A549 (cell line): ENCODE data around the gene P2RX5. TPM values are rescaled to one million over a fixed set of nuclear protein-coding genes. Genes with fewer than 3 reads are reported as not detected.

Source experiments
- ATAC-seq, 2 experiments: fragments of 200-7000 bp in 1 of 2; fragments of >200 bp in 1 of 2; cut with Nextera tagmentation in 1 of 2; cut with Tn5 transposase in 1 of 2; 3 replicates each; pipeline versions ENCODE4 v1.8.0 to v1.9.1; 2018 to 2020; ENCODE audit warnings: mild to moderate bottlenecking in 1 of 2, moderate library complexity in 1 of 2
- CTCF ChIA-PET: fragments of 300-600 bp; sonication (Branson Sonifier 250); formaldehyde crosslinking; extraction: SDS; loops from one replicate; lab custom pipeline; 2021; ENCODE audit warnings: antibody characterized with exemption, inconsistent platforms; lab: Yijun Ruan, JAX
- POLR2A ChIA-PET: fragments of 350-600 bp; formaldehyde crosslinking; extraction: SDS; loops from one replicate; lab custom pipeline; 2021; ENCODE audit warnings: antibody characterized with exemption, inconsistent platforms; lab: Yijun Ruan, JAX
- DNase-seq, 2 experiments: peaks; one replicate each; pipeline versions ENCODE4 v3.0.0 to v3.0.0-alpha.2; 2011 to 2016; ENCODE audit warnings: low read depth in 1 of 2, low spot score in 1 of 2
- FAIRE-seq: peaks from 2 replicates; lab custom pipeline; 2011; peaks lifted over from hg19 to GRCh38; lab: Jason Lieb, UNC
- H3K27ac ChIP-seq, 2 experiments: fragments of >200 bp; sonication (Bioruptor Twin); formaldehyde crosslinking; 3 replicates each; pipeline ENCODE4 v1.5.1; 2016 to 2017
- H3K4me1 ChIP-seq: fragments of >200 bp; sonication (Bioruptor Twin); formaldehyde crosslinking; 3 replicates; pipeline ENCODE4 v1.6.1; 2016
- H3K4me2 ChIP-seq: fragments of >200 bp; sonication (Bioruptor Twin); formaldehyde crosslinking; 3 replicates; pipeline ENCODE4 v1.6.1; 2016
- H3K4me3 ChIP-seq: fragments of >200 bp; sonication (Bioruptor Twin); formaldehyde crosslinking; 3 replicates; pipeline ENCODE4 v1.5.1; 2016
- H3K9me3 ChIP-seq: fragments of >200 bp; sonication (Bioruptor Twin); formaldehyde crosslinking; 3 replicates; pipeline ENCODE4 v1.6.1; 2016
- ATOH8 ChIP-seq: fragments of 250-450 bp; sonication (Bioruptor Pico); IDR thresholded peaks from 2 replicates; pipeline ENCODE4 v1.5.0; 2020; ENCODE audit warnings: low read depth, mild to moderate bottlenecking, moderate library complexity
- BHLHE40 ChIP-seq: IDR thresholded peaks from 2 replicates; pipeline ENCODE4 v1.6.1; 2012; ENCODE audit warnings: low read depth, low read length, inconsistent platforms
- CBX2 ChIP-seq: fragments of 200-600 bp; sonication (generic); IDR thresholded peaks from 2 replicates; pipeline ENCODE4 v1.6.1; 2016; ENCODE audit warnings: low read depth, mild to moderate bottlenecking, borderline replicate concordance
- CHD2 ChIP-seq: fragments of 150-350 bp; IDR thresholded peaks from 2 replicates; pipeline ENCODE4 v1.6.1; 2014; ENCODE audit warnings: low read length; ENCODE audit not compliant: partially characterized antibody
- EHF ChIP-seq: fragments of 250-450 bp; sonication (Bioruptor Pico); IDR thresholded peaks from 2 replicates; pipeline ENCODE4 v1.5.0; 2020; ENCODE audit warnings: mild to moderate bottlenecking
- EHMT2 ChIP-seq: fragments of 200-600 bp; sonication (generic); IDR thresholded peaks from 2 replicates; pipeline ENCODE4 v1.6.1; 2016; ENCODE audit warnings: antibody characterized with exemption, low read depth, mild to moderate bottlenecking, moderate library complexity
- ELK1 ChIP-seq: fragments of 150-350 bp; IDR thresholded peaks from 2 replicates; pipeline ENCODE4 v1.6.1; 2014; ENCODE audit warnings: low read depth, mild to moderate bottlenecking, low read length
- EP300 ChIP-seq, 2 experiments: fragments of >200 bp; sonication (Bioruptor Twin); formaldehyde crosslinking; IDR thresholded peaks; 2 replicates in 1 of 2; 3 replicates in 1 of 2; pipeline ENCODE4 v1.6.1; 2016 to 2017
- ESRRA ChIP-seq: fragments of 150-350 bp; IDR thresholded peaks from 2 replicates; pipeline ENCODE4 v1.6.1; 2014; ENCODE audit warnings: mild to moderate bottlenecking, low read length, borderline replicate concordance
- FOSB ChIP-seq: fragments of 250-450 bp; sonication (Bioruptor Pico); IDR thresholded peaks from 2 replicates; pipeline ENCODE4 v1.5.0; 2020; ENCODE audit warnings: mild to moderate bottlenecking, moderate library complexity
- FOSL2 ChIP-seq, 2 experiments: fragments of 450-650 bp in 1 of 2; fragments of >200 bp in 1 of 2; sonication (Bioruptor Twin) in 1 of 2; formaldehyde crosslinking; IDR thresholded peaks; 2 replicates each; pipeline versions ENCODE4 v1.5.0 to v1.6.1; 2016 to 2020; ENCODE audit warnings: mild to moderate bottlenecking in 1 of 2, moderate library complexity in 1 of 2
- GATA3 ChIP-seq: IDR thresholded peaks from 2 replicates; pipeline ENCODE4 v1.6.1; 2012; ENCODE audit warnings: borderline replicate concordance
- HDAC2 ChIP-seq: fragments of 200-600 bp; sonication (generic); IDR thresholded peaks from 2 replicates; pipeline ENCODE4 v1.6.1; 2016
- HOXA7 ChIP-seq: fragments of 250-450 bp; sonication (Bioruptor Pico); IDR thresholded peaks from 2 replicates; pipeline ENCODE4 v1.5.0; 2020; ENCODE audit warnings: mild to moderate bottlenecking, moderate library complexity
- HOXB13 ChIP-seq: fragments of 250-450 bp; sonication (Bioruptor Pico); IDR thresholded peaks from 2 replicates; pipeline ENCODE4 v1.5.0; 2020; ENCODE audit warnings: low read depth, mild to moderate bottlenecking, moderate library complexity
- JUN ChIP-seq, 2 experiments: fragments of >200 bp; sonication (Bioruptor Twin); formaldehyde crosslinking; IDR thresholded peaks; 2 replicates in 1 of 2; 3 replicates in 1 of 2; pipeline ENCODE4 v1.6.1; 2016 to 2017
- KDM1A ChIP-seq: fragments of 200-600 bp; sonication (generic); IDR thresholded peaks from 2 replicates; pipeline ENCODE4 v1.6.1; 2016; ENCODE audit warnings: low read depth, mild to moderate bottlenecking
- KDM5A ChIP-seq: fragments of 200-600 bp; sonication (generic); IDR thresholded peaks from 2 replicates; pipeline ENCODE4 v1.6.1; 2016; ENCODE audit warnings: antibody characterized with exemption, mild to moderate bottlenecking
- MAFK ChIP-seq: fragments of 450-650 bp; IDR thresholded peaks from 2 replicates; pipeline ENCODE4 v1.6.1; 2014; ENCODE audit not compliant: partially characterized antibody
- NFE2L2 ChIP-seq: fragments of 150-350 bp; conservative IDR thresholded peaks from 2 replicates; pipeline ENCODE4 v1.6.1; 2014; ENCODE audit warnings: low read length
- NPAS2 ChIP-seq: fragments of 250-450 bp; sonication (Bioruptor Pico); IDR thresholded peaks from 2 replicates; pipeline ENCODE4 v1.8.0; 2022; ENCODE audit warnings: mild to moderate bottlenecking, moderate library complexity, borderline replicate concordance
- POLR2A ChIP-seq: IDR thresholded peaks from 2 replicates; pipeline ENCODE4 v1.6.1; 2012; ENCODE audit warnings: mild to moderate bottlenecking, low read length
- TFCP2L1 ChIP-seq: fragments of 250-450 bp; sonication (Bioruptor Pico); IDR thresholded peaks from 2 replicates; pipeline ENCODE4 v1.5.0; 2021; ENCODE audit warnings: mild to moderate bottlenecking
- ZFP36 ChIP-seq: fragments of 450-650 bp; IDR thresholded peaks from 2 replicates; pipeline ENCODE4 v1.6.1; 2014; ENCODE audit warnings: borderline replicate concordance; ENCODE audit not compliant: partially characterized antibody
- ZNF302 ChIP-seq: fragments of 250-450 bp; sonication (Bioruptor Pico); IDR thresholded peaks from 2 replicates; pipeline ENCODE4 v1.9.0; 2021; ENCODE audit warnings: inconsistent platforms, mild to moderate bottlenecking, moderate library complexity
- WGBS: methylation state at CpG from one replicate; pipeline ENCODE4 v1.1.6; 2017; ENCODE audit errors: missing lambda C conversion rate; 5-methylcytosine and 5-hydroxymethylcytosine counted together
- polyA plus RNA-seq, 4 experiments: library from polyadenylated mRNA; depleted of rRNA in 3 of 4; stranded (reverse); fragments of >200 nt; fragmentation: RNase III in 1 of 4; extraction: RNeasy Plus Mini Kit Qiagen cat#74134 plus additional on column Dnase treatment in 1 of 4; gene quantifications; 2 replicates in 3 of 4; 3 replicates in 1 of 4; pipeline ENCODE4 v1.2.3, GENCODE V29; 2011 to 2017
- TF ChIP-seq, protein P1 (sequence below): fragments of 450-650 bp; IDR thresholded peaks from 2 replicates; pipeline ENCODE4 v1.6.1; 2014; ENCODE audit warnings: antibody characterized with exemption

P2RX5 gene
- polyA plus RNA-seq, 2 of the 4 experiments (the other 2 are of a cell fraction) = 7.8 to 10.6 TPM

- H3K4me1 ChIP-seq = peaks cover 8% of the 10 kb centered on the region; the same call in 2 of the 3 replicates
- WGBS = 62% methylated on average over 10 of the region's 10 CpGs
- no peak overlapping the region for H3K27ac ChIP-seq
- DNase-seq (no peak), ATAC-seq (no peak), FAIRE-seq (no peak)
- POLR2A ChIA-PET = no interaction called here
- CTCF ChIA-PET = interaction anchor here (0.7 to 10.1 kb wide), 5 partner anchors 9 to 101 kb away, joined by 3 to 176 read pairs (median 6); partner anchors contain the start of gene NCBP3
- TF ChIP-seq ZFP36 (no peak), EHF (CRISPR knock-in tag) (no peak), MAFK (no peak), CBX2 (no peak), ESRRA (no peak), ELK1 (no peak), TFCP2L1 (no peak), EHMT2 (no peak), NPAS2 (CRISPR knock-in tag) (no peak)
- H3K4me3 ChIP-seq = no peak overlapping the region
- H3K4me2 ChIP-seq = no peak overlapping the region
- H3K9me3 ChIP-seq = no peaks in the 10 kb centered on the region
Measured at GRCh38 chr17:3745071-3745470, 49.1 kb upstream of the P2RX5 start.

DNA sequence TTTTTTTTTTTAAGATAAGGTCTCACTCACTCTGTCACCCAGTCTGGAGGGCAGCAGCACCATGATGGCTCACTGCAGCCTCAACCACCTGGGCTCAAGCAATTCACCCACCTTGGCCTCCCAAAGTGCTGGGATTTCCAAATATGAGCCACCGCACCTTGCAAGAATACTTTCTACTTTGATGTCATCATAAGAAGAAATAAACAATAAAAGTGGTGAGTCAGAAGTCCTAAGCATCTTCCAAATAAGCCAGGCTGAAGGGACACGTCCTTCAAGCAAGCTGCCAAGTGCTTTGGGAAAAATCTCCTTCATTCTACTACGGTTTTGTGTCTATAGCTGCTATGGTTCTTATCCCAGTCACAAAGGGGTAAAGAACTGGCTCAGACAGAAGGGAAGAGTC lies 48.1 kb upstream of the P2RX5 start:
- DNase-seq = peak in 1 of 2 experiments; percentile 52
- ChIA-PET POLR2A (no interaction called here), CTCF (interaction anchor here (1.2 to 2.4 kb wide), 4 partner anchors 10 to 102 kb away, joined by 5 to 13 read pairs (median 6); partner anchors contain the start of gene NCBP3)
- peak; percentile 39 for FAIRE-seq
- 11% methylated on average over 3 of the region's 3 CpGs for WGBS
- Histone ChIP-seq H3K9me3 (no peaks in the 10 kb centered on the region), H3K4me3 (no peak overlapping the region), H3K4me2 (0 out of 3 replicates have a peak overlapping the region, but pooled peaks have one; percentile 9), H3K27ac (no peak overlapping the region), H3K4me1 (peaks cover 8% of the 10 kb centered on the region; the same call in 2 of the 3 replicates)
- no peak; a peak in 1 of 6 replicates for ATAC-seq
- TF ChIP-seq FOSL2 (IDR thresholded peaks at IDR 0.05) (no peak), FOSL2 (CRISPR knock-in tag; IDR thresholded peaks at IDR 0.05) (peak; percentile 15; the same call in 1 of the 2 replicates), BHLHE40 (no peak)

- ChIA-PET CTCF (interaction anchor here (0.9 to 16.3 kb wide), 11 partner anchors 9 to 265 kb away, joined by 3 to 491 read pairs (median 88); partner anchors contain the start of genes HASPIN, NCBP3 and P2RX1), POLR2A (no interaction called here)
- H3K9me3 ChIP-seq = no peaks in the 10 kb centered on the region
- no peak overlapping the region for H3K4me2 ChIP-seq
- FAIRE-seq = no peak
- H3K4me1 ChIP-seq = peaks cover 8% of the 10 kb centered on the region; the same call in 2 of the 3 replicates
- WGBS = 82% methylated on average over 14 of the region's 14 CpGs
- no peak overlapping the region for H3K4me3 ChIP-seq
- TF ChIP-seq NFE2L2 (no peak), FOSB (no peak), CHD2 (no peak), FOSL2 (IDR thresholded peaks at IDR 0.05) (no peak), FOSL2 (CRISPR knock-in tag; IDR thresholded peaks at IDR 0.05) (no peak), ATOH8 (no peak), GATA3 (no peak), HOXB13 (CRISPR knock-in tag) (no peak), CBX2 (no peak), HOXA7 (CRISPR knock-in tag) (no peak), JUN (IDR thresholded peaks at IDR 0.05) (no peak), HDAC2 (no peak), POLR2A (no peak), KDM5A (no peak), ZNF302 (CRISPR knock-in tag) (no peak), EP300 (IDR thresholded peaks at IDR 0.05) (no peak), TFCP2L1 (no peak), KDM1A (no peak), NPAS2 (CRISPR knock-in tag) (no peak), ZFP36 (no peak)
- TF ChIP-seq, protein P1, sequence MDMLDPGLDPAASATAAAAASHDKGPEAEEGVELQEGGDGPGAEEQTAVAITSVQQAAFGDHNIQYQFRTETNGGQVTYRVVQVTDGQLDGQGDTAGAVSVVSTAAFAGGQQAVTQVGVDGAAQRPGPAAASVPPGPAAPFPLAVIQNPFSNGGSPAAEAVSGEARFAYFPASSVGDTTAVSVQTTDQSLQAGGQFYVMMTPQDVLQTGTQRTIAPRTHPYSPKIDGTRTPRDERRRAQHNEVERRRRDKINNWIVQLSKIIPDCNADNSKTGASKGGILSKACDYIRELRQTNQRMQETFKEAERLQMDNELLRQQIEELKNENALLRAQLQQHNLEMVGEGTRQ = no peak
- no peak overlapping the region for H3K27ac ChIP-seq
- no peak for ATAC-seq
- no peak for DNase-seq
Measured at GRCh38 chr17:3740611-3741073, 44.7 kb upstream of the P2RX5 start.
